ENCODE data around the gene HAGHL. TPM values are rescaled to one million over a fixed set of nuclear protein-coding genes. Genes with fewer than 3 reads are reported as not detected.

HAGHL gene
- total RNA-seq, 2 donors from 2014 or later, result 6.4 to 8.1 TPM

- H3K9me3 ChIP-seq, result no peaks in the 10 kb centered on the region
Observed at GRCh38 chr16:692356-693108, 34.4 kb upstream of the HAGHL start.

GRCh38 chr16:693364-693763 lies 33.5 kb upstream of the HAGHL start:
- Histone ChIP-seq H3K4me1 (ENCODE audit: control insufficient read depth in 1 of 2, low read depth in 2 of 2) (peaks cover 18 to 27% of the 10 kb centered on the region in 2 donors), H3K27ac (no peak overlapping the region), H3K4me3 (no peak overlapping the region), H3K27me3 (replicated peaks; ENCODE audit: insufficient read depth) (peaks cover 7% of the 10 kb centered on the region), H3K9me3 (no peaks in the 10 kb centered on the region), H3K36me3 (no peaks in the 10 kb centered on the region)
- TF ChIP-seq CTCF (IDR thresholded peaks at IDR 0.05), result no peak
- no peak for DNase-seq (ENCODE audit: low spot score)
- ATAC-seq (ENCODE audit: insufficient number of reproducible peaks, low FRiP score, low read depth), result no peak

More at GRCh38 chr16:692356-693108, 34.4 kb upstream of the HAGHL start:
- Histone ChIP-seq H3K4me1 (ENCODE audit: control insufficient read depth in 1 of 2, low read depth in 2 of 2) (peaks cover 18 to 28% of the 10 kb centered on the region in 2 donors), H3K4me3 (no peak overlapping the region), H3K36me3 (no peaks in the 10 kb centered on the region), H3K27me3 (replicated peaks; ENCODE audit: insufficient read depth) (peaks cover 7% of the 10 kb centered on the region), H3K27ac (no peak overlapping the region)
- no peak for TF ChIP-seq CTCF (IDR thresholded peaks at IDR 0.05)
- no peak for DNase-seq (ENCODE audit: low spot score)
- ATAC-seq (ENCODE audit: insufficient number of reproducible peaks, low FRiP score, low read depth), result no peak

- H3K4me1 ChIP-seq (ENCODE audit: control insufficient read depth in 1 of 2, low read depth in 2 of 2), result peaks cover 18 to 23% of the 10 kb centered on the region in 2 donors
- no peak for ATAC-seq (ENCODE audit: insufficient number of reproducible peaks, low FRiP score, low read depth)
- no peak for DNase-seq (ENCODE audit: low spot score)
- no peaks in the 10 kb centered on the region for H3K36me3 ChIP-seq
- TF ChIP-seq CTCF (IDR thresholded peaks at IDR 0.05), result no peak
- peaks cover 7% of the 10 kb centered on the region for H3K27me3 ChIP-seq (replicated peaks; ENCODE audit: insufficient read depth)
- no peaks in the 10 kb centered on the region for H3K9me3 ChIP-seq
- H3K4me3 ChIP-seq, result peak overlapping the region; percentile 11
- H3K27ac ChIP-seq, result no peak overlapping the region
Observed at GRCh38 chr16:693766-694165, 33.1 kb upstream of the HAGHL start.

GRCh38 chr16:694187-694862 lies 32.6 kb upstream of the HAGHL start:
- Histone ChIP-seq H3K9me3 (no peaks in the 10 kb centered on the region), H3K4me3 (peak overlapping the region; percentile 30), H3K4me1 (ENCODE audit: control insufficient read depth in 1 of 2, low read depth in 2 of 2) (peaks cover 14 to 18% of the 10 kb centered on the region in 2 donors), H3K36me3 (no peaks in the 10 kb centered on the region), H3K27me3 (replicated peaks; ENCODE audit: insufficient read depth) (peaks cover 7% of the 10 kb centered on the region), H3K27ac (no peak overlapping the region)
- TF ChIP-seq CTCF (IDR thresholded peaks at IDR 0.05), result no peak
- DNase-seq (ENCODE audit: low spot score) (no peak), ATAC-seq (ENCODE audit: insufficient number of reproducible peaks, low FRiP score, low read depth) (no peak)

GRCh38 chr16:694863-695354 lies 32.0 kb upstream of the HAGHL start:
- no peak for TF ChIP-seq CTCF (IDR thresholded peaks at IDR 0.05)
- H3K27me3 ChIP-seq (replicated peaks; ENCODE audit: insufficient read depth), result peaks cover 7% of the 10 kb centered on the region
- H3K9me3 ChIP-seq, result no peaks in the 10 kb centered on the region
- H3K4me3 ChIP-seq, result peak overlapping the region; percentile 30
- H3K4me1 ChIP-seq (ENCODE audit: control insufficient read depth in 1 of 2, low read depth in 2 of 2), result peaks cover 9 to 13% of the 10 kb centered on the region in 2 donors
- ATAC-seq (ENCODE audit: insufficient number of reproducible peaks, low FRiP score, low read depth), result no peak
- no peaks in the 10 kb centered on the region for H3K36me3 ChIP-seq
- H3K27ac ChIP-seq, result no peak overlapping the region
- DNase-seq (ENCODE audit: low spot score), result no peak

Measured in thoracic aorta (tissue), 2 donors.